T-helper 9 cell (primary cell): Measurements from ENCODE around the gene PRR20D.
"Not testable (repeated sequence)": the region's sequence is repeated elsewhere in the genome, so short reads cannot be mapped to it uniquely, and the experiment has no call there.

ENCODE experiments used
- DNase-seq: peaks from one replicate; pipeline ENCODE4 v3.0.0-alpha.2; 2020
- total RNA-seq, 2 donors: gene quantifications; one replicate each; lab custom pipeline; 2026; lab: John Stamatoyannopoulos, UW

PRR20D gene
- total RNA-seq, result 0 reads per million in 2 donors

DNA sequence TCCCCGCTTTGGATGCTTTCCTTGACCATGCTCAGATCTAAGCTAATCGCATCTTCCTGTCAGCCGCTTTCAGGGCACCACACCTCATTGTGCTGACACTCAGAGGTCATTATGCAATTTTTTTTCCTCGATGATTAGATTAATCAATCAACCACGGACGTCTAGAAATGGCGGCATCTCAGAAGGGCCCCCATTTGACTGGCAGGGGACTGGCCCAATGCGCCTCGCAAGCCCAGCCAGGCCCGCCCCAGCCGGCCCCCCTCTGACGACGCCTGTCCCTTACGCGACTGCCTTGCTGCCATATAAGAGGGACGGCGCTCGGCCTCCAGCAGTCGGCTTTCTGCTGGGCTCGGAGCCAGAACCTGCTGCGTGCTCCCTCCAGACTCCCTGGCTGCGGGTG is at the start of gene PRR20D:
Gene PRR20D (plus strand): TSS at position 301 of the 400 bp plus-strand sequence. CDS start 387 bp downstream, outside the sequence.
- DNase-seq, result not testable (repeated sequence)

DNA sequence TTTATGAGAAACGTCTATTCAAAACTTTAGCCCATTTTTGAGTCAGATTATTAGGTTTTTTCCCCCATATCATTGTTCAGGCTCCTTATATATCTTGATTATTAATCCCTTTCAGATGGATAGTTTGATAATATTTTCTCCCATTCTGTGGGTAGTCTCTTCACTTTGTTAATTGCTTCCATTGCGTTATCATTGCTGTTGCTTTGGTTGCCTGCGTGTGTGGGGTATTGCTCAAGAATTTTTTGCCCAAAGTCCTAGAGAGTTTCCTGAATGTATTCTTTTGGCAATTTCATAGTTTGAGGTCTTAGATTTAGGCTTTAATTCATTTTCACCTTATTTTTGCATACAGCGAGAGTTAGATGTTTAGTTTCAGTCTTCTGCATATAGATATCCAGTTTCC is 45.5 kb upstream of the PRR20D start:
- no peak for DNase-seq

DNA sequence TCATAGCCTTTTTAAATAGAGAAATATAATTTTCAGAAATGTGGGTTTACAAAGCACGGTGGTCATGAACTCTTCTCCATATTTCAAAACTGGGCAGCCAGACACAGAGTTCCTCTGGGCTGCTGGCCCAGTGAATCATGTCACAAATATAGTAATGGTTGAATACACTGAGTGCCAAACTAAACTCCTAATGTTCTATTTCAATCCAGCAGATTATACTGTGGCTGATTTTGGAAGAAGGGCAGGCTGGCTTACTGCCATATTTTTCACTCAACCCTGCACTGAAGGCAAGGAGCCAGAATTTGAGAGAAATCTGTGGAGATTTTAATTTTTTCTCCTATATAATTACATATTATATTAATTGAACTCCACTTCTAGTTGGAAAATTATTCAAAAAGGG is 36.8 kb upstream of the PRR20D start:
- no peak for DNase-seq

DNA sequence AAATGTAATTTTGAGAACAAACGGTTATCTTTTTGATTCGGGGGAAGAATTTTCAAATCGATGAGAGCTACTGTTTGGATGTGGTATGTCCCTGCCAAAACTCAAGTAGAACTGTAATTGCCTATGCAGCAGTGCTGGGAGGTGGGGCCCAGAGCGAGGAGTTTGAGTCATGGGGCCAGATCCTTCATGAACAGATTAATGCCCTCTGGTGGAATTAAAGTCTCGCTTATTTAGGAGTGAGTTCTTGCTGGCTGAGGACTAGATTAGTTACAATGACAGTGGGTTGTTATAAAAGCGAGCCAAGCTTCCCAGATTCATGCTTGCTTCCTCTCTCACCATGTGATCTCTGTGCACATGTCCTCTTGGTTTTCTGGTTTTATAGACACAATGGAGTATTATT is 31.5 kb upstream of the PRR20D start:
- no peak for DNase-seq

DNA sequence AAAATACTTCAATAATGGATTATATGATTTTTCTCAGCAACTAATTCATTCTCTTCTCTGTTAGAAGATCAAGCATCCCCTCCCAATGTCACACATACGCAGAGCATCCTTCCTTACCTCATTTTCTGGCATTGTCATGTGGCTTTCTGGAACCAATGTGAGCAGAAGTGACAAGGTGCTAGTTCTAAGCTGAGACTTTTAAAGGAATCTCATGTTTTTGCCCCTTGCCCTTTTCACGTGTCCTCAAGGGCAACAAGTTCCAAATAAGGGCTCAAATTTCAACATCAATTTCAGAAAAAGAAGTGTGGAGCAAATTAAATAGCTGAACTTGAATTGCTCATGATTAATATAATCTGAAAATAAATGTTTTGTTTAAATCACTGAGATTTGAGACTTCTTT is 24.3 kb upstream of the PRR20D start:
- DNase-seq, result no peak

DNA sequence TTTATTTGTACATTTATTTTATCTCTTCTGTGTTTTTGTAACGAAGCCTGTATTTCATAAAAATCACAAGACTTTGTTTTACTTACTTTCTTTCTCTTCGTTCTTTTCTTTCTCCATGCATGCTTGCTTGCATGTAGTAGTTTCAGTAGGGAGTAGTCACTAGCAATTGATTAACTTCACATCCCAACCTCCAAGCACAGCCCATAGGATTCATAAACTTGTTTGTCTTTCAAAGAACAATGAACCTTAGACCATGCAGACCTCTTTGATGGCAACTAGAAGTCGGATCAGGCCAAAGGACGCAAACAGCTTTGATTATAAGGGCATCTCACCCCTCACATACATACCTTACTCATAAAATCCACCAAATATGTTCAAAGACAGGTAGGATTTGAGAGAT is 22.8 kb upstream of the PRR20D start:
- DNase-seq, result no peak

DNA sequence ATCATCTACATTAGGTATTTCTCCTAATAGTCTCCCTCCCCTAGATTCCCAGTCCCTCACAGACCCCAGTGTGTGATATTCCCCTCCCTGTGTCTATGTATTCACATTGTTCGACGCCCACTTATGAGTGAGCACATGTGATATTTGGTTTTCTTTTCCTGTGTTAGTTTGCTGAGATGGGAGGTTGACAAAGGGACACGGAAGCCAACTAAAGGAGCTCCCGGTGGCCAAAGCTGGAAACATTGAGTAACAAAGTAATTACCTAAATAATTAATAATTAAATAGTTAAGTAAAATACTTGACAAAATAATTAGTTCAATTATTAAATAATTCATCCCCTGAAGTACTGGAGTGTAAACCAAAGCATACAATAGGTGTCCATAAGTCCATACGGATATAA is 21.4 kb upstream of the PRR20D start:
- no peak for DNase-seq

DNA sequence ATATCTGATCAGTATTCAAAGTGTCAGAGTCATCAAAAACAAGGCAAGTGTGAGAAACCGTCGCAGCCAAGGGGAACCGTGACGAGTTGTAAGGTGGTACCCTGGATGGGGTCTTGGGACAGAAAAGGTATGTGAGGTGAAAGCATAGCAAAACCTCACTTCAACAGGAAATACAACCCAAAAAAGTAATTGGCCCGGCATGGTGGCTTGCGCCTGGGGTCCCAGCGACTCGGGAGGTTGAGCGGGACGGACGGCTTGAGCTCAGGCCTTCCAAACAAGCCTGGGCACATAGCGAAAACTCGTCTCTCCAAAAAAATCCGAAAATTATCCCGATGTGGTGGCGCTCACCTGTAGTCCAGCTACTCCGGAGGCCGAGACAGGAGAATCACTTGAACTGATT is 20.7 kb upstream of the PRR20D start:
- not testable (repeated sequence) for DNase-seq

DNA sequence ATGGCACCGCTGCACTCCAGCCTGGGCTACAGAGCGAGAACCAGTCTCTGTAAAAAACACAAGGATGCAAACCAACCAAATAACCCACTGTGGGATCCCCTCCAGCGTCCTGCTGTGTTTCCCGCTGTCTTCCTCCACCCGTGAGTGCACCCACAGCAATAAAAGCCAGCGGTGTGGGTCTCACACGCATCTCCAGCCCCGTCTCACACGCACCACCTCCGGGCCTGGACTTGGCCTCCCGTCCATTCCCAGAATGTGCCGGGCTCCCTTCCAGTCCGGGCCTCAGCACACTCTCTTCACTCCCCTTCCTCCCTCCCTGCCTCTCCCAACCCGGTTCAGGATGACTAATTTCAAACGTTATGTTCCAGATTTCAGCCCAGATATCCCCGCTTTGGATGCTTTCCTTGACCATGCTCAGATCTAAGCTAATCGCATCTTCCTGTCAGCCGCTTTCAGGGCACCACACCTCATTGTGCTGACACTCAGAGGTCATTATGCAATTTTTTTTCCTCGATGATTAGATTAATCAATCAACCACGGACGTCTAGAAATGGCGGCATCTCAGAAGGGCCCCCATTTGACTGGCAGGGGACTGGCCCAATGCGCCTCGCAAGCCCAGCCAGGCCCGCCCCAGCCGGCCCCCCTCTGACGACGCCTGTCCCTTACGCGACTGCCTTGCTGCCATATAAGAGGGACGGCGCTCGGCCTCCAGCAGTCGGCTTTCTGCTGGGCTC is 20.0 kb upstream of the PRR20D start, which contains the start of gene PRR20A:
Gene PRR20A (plus strand): TSS at position 684 of the 734 bp plus-strand sequence. CDS start 387 bp downstream, outside the sequence.
- DNase-seq, result not testable (repeated sequence)

DNA sequence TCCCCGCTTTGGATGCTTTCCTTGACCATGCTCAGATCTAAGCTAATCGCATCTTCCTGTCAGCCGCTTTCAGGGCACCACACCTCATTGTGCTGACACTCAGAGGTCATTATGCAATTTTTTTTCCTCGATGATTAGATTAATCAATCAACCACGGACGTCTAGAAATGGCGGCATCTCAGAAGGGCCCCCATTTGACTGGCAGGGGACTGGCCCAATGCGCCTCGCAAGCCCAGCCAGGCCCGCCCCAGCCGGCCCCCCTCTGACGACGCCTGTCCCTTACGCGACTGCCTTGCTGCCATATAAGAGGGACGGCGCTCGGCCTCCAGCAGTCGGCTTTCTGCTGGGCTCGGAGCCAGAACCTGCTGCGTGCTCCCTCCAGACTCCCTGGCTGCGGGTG is 13.2 kb upstream of the PRR20D start, which contains the start of gene PRR20B:
Gene PRR20B (plus strand): TSS at position 301 of the 400 bp plus-strand sequence. CDS start 387 bp downstream, outside the sequence.
- DNase-seq, result not testable (repeated sequence)

DNA sequence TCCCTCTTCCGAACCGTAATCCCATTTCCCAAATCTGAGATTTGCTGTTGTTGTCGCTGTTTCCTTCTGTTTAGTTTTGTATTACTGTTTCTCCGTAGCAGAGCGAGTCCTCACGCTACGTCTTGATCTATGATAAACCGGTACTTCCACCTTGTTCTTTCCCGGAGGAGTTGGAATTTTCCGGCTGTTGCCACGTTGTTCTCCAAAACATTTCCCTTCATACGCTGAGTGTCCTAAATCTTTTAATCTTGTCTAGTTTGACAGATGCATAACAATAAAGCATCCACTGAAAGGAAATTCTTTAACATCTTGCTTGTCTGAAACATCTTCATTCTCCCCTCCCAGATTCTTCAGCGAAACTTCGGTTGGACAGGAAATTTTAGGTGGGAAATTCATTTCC is 12.3 kb upstream of the PRR20D start:
- not testable (repeated sequence) for DNase-seq

DNA sequence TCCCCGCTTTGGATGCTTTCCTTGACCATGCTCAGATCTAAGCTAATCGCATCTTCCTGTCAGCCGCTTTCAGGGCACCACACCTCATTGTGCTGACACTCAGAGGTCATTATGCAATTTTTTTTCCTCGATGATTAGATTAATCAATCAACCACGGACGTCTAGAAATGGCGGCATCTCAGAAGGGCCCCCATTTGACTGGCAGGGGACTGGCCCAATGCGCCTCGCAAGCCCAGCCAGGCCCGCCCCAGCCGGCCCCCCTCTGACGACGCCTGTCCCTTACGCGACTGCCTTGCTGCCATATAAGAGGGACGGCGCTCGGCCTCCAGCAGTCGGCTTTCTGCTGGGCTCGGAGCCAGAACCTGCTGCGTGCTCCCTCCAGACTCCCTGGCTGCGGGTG is 6.7 kb upstream of the PRR20D start, which contains the start of gene PRR20C:
Gene PRR20C (plus strand): TSS at position 301 of the 400 bp plus-strand sequence. CDS start 387 bp downstream, outside the sequence.
- DNase-seq, result not testable (repeated sequence)

DNA sequence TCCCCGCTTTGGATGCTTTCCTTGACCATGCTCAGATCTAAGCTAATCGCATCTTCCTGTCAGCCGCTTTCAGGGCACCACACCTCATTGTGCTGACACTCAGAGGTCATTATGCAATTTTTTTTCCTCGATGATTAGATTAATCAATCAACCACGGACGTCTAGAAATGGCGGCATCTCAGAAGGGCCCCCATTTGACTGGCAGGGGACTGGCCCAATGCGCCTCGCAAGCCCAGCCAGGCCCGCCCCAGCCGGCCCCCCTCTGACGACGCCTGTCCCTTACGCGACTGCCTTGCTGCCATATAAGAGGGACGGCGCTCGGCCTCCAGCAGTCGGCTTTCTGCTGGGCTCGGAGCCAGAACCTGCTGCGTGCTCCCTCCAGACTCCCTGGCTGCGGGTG is 6.5 kb downstream of the PRR20D start, which contains the start of gene PRR20E:
Gene PRR20E (plus strand): TSS at position 301 of the 400 bp plus-strand sequence. CDS start 387 bp downstream, outside the sequence.
- not testable (repeated sequence) for DNase-seq

DNA sequence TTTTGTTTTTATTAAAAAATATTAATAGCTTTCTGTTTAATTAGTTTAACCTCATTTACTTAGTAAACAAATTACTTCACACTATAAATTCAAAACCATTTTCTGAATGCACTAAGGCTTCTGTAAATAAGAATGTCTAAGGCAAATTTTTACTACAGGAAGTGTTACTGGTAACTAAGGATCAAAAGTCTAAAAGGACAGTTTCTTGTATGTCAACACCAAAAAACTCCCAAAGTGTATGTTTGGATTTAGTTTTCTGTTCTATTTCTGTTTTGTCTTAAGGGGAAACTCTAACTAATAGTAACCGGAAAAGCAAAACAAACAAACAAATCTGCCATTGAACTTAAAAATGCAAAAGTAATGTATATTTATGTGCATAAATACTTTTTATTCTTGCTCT is 31.2 kb downstream of the PRR20D start:
- DNase-seq, result no peak

DNA sequence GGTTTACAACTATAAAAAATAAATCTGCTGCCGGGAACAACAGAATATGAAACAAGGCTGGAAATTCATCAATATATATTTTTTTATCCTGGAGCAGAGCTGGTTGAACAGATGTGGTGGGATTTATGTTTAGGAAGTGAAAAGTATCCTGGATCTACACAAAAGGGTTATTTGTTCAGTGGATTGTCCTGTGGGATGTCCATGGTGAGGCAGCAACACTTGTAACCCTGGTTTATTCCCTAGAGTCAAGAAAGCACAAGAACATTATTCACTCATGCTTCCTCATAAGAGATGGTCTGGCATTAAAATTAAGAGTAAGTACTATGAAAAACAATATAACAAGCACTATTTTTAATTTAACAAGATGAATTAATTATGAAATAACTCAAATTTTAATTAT is 52.6 kb downstream of the PRR20D start:
- no peak for DNase-seq
